HG02623 (cell line): ENCODE results near the gene RNF186.
"Not testable (repeated sequence)": the region's sequence is repeated elsewhere in the genome, so short reads cannot be mapped to it uniquely, and the experiment has no call there.

Source experiments
- ATAC-seq: cut with Tn5 transposase; IDR thresholded peaks from one replicate; pipeline ENCODE4 v1.9.1; 2021; ENCODE audit warnings: moderate library complexity; ENCODE audit not compliant: unreplicated experiment

The RNF186 gene, protein sequence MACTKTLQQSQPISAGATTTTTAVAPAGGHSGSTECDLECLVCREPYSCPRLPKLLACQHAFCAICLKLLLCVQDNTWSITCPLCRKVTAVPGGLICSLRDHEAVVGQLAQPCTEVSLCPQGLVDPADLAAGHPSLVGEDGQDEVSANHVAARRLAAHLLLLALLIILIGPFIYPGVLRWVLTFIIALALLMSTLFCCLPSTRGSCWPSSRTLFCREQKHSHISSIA

DNA sequence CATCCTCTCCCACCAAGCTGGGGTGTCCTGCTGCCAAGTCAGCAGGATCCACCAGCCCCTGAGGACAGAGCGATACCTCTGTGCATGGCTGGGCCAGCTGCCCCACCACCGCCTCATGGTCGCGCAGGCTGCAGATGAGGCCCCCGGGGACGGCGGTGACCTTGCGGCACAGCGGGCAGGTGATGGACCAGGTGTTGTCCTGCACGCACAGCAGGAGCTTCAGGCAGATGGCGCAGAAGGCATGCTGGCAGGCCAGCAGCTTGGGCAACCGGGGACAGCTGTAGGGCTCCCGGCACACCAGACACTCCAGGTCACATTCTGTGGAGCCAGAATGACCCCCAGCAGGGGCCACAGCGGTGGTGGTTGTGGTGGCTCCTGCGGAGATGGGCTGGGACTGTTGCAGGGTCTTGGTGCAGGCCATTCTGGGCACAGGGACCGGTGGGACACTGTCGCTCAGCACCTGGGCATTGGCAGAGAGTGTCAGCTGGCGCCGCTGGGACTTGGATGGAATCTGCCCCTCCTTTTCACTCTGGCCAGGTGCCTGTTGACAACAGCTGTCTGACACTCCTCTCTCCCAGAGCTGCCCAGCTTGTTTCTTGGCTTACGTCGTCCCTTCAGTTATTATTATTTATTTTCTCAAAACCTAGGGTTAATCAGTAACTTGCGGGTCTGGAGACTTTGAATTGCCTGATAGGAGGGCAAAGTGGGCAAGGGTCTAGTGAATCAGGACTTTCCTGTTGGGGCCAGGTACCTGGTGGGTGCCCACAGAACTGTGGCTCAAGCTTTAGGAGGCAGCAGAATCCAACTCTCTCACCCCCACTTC, at the start of gene RNF186:
Gene RNF186, minus strand, starts transcription at position 603 of the 823 bp plus-strand sequence. Its CDS starts 182 bp downstream, at position 421.
- no peak for ATAC-seq

GRCh38 chr1:19864570-19865160, 49.6 kb upstream of the RNF186 start:
- ATAC-seq: no peak

- ATAC-seq: no peak
Measured at GRCh38 chr1:19862944-19863343, 47.9 kb upstream of the RNF186 start.

- no peak for ATAC-seq
Measured at GRCh38 chr1:19861842-19862530, 46.9 kb upstream of the RNF186 start.

DNA sequence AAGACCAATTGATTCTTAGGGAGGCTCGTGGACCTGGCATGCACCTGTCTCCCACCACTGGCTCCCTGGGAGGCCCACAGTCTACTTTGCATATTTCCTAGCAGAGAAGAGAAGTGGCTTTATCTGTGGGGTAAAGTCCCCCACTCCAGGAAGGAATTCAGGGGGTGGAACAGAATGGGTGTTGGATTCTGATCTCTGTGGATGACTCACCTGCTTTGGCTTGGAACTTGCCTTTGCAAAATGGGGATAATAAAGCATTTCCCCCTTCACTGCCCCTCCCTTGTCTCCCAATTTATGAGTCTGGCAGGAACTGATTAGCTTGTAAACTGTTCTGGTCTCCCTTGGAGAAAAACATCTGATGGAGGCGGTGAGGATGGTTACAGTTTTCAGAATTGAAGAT, 46.0 kb upstream of the RNF186 start:
- no peak for ATAC-seq

- no peak for ATAC-seq
Measured at GRCh38 chr1:19860418-19860817, 45.3 kb upstream of the RNF186 start.

GRCh38 chr1:19859876-19860275, 44.8 kb upstream of the RNF186 start:
- ATAC-seq: no peak

DNA sequence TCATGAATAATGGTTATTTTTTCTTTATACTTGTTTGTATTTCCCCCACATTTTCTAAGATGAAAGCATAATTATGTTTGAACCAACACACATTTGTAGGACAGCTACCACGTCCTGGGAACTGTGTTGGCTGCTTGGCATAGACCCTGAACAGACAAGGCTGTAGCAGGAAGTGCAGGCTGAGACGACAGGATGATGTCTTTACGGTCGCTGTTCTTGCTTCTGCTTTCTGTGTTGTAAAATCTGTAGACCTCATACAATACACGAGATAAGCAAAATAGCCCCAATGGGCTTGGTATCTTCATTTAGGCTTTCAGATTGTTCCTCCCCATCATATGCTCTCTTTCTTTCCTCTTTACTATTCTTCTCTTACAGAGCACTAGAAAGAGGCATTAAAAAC, 43.8 kb upstream of the RNF186 start:
- ATAC-seq: no peak

- ATAC-seq: no peak
Measured at GRCh38 chr1:19854866-19855265, 39.8 kb upstream of the RNF186 start.

DNA sequence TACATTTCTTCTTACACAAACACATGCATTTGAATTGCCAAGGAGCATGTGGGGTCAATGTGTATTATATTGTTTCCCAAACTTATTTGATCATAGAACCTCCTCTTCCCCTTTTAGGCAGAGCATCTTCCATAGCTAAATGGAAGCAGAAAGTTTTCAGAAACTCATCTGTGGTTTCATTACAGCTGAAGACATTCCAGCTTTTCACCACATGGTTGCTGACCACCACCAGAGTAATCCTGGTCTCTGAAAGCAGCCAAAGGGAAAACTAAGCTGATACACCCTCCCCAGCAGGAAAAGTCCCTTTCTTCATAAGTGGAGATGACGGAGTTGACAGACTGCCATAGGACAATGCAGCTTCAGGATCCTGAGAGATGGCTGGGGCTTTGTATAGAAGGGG, 37.0 kb upstream of the RNF186 start:
- ATAC-seq: no peak

DNA sequence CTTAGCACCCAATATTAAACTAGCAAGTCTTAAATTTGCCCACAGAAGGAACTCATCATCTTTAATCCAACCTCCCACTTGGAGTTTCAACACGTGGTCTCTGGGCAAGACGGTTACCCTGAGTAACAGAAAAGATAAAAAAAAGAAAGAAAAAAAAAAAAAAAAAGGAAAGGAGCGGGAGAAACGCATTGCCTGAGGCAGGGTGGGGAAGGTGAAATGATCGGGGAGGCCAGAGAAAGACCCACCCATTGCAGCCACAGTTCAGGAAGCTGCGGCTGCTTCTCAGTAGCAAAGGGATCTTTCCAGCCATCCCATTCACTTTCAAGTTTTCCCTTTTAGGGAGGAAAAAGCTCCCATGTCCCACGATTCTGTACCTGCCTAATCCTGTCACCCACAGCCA, 35.1 kb upstream of the RNF186 start:
- ATAC-seq: no peak

GRCh38 chr1:19849307-19849706, 34.2 kb upstream of the RNF186 start:
- ATAC-seq: not testable (repeated sequence)

GRCh38 chr1:19847334-19847733, 32.3 kb upstream of the RNF186 start:
- not testable (repeated sequence) for ATAC-seq

DNA sequence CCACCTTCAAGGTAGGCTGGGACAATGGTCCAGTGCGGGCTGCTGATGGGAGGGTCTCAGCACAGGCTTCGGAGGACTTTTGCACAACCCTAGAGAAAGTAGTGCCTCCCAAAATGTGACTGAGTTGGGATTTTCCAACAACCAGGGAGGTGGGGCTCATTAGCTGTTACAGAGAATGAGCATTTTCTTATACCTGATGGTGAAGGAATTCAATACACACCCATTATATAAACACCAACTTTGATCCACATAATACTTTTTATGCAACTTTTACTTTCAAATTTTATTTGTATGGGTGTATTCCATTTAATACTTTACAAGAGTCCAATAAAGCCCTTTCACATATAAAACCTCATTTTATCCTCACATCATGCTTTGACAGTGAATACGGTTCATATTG, 31.3 kb upstream of the RNF186 start:
- no peak for ATAC-seq

- ATAC-seq: no peak
Measured at GRCh38 chr1:19845555-19845954, 30.5 kb upstream of the RNF186 start.

- ATAC-seq: no peak
Measured at GRCh38 chr1:19844731-19845495, 29.8 kb upstream of the RNF186 start.

GRCh38 chr1:19840228-19840627, 25.1 kb upstream of the RNF186 start:
- ATAC-seq: no peak

DNA sequence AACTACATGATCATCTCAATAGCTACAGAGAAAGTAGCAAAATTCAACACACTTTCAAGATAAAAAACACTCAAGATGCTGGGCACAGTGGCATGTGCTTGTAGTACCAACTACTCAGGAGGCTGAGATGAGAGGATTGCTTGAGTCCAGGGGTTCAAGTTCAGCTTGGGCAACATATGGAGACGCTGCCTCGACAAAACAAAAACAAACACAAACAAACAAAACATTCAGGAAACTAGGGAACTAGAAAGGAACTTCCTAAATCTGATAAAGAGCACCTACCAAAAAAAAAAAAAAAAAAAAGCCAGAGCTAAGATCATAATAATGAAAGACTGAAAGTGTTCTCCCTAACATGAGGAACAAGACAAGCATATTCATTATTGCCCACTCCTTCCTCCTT, 22.8 kb upstream of the RNF186 start:
- no peak for ATAC-seq

DNA sequence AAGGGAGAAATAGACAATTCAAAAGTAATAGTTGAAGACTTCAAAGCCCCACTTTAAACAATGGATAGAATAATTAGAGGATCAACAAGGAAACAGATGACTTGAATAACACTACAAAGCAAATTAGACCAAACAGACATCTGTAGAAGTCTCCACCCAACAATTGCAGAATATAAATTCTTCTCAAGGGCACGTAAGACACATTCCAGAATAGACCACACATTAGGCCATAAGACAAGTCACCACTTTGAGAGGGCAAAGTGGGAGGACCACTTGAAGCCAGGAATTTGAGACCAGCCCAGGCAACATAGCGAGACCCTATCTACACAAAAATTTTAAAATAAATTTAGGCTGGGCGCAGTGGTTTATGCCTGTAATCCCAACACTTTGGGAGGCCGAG, 20.5 kb upstream of the RNF186 start:
- ATAC-seq: no peak

DNA sequence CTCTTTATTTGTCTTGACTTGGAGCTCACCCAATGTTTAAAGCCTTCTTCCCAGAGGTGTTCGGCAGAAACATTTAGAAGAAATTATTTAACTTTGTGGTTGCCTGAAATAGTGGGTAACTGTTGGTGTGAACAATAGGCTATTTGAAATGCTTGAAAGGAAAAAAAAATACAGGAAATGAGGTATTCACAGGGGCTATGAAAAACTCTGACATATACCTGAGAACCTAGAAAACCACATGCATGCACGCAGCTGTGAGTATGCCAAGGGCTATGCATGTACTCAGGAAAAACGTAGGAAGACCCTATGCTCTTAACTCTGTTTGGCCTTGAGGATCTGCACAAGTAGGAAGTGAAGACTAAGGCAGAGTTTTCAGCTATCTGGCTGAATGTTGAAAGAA, 16.4 kb upstream of the RNF186 start:
- ATAC-seq: no peak

DNA sequence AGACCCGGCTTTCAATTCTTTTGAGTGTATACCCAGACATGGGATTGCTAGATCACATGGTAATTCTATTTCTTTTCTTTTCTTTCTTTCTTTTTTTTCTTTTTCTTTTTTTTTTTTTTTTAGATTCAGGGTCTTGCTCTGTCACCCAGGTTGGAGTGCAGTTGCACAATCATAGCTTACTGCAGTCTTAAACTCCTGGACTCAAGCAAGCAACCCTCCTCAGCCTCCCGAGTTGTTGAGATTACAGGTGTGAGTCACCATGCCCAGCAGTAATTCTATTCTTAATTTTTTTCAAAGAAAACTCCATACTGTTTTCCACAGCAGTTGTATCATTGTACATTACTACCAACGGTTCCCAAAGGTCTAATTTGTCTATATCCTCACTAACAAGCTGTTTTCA, 13.5 kb upstream of the RNF186 start:
- ATAC-seq: no peak
